SK-N-SH treated with all-trans-retinoic acid at 6 μM for 48 hours (cell line): ENCODE results near the gene DENND2A.

ENCODE experiments used
- BACH2 ChIP-seq: fragments of 250-450 bp; sonication (Bioruptor Pico); IDR thresholded peaks from 2 replicates; pipeline ENCODE4 v1.9.0; 2021; ENCODE audit warnings: mild to moderate bottlenecking, borderline replicate concordance
- GLIS3 ChIP-seq: fragments of 250-450 bp; sonication (Bioruptor Pico); IDR thresholded peaks from 2 replicates; pipeline ENCODE4 v1.5.0; 2020; ENCODE audit warnings: mild to moderate bottlenecking, moderate library complexity
- ISL1 ChIP-seq: fragments of 250-450 bp; sonication (Bioruptor Pico); IDR thresholded peaks from 2 replicates; pipeline ENCODE4 v2.1.2; 2022; ENCODE audit warnings: mild to moderate bottlenecking, moderate library complexity
- RARB ChIP-seq: fragments of 250-450 bp; sonication (Bioruptor Pico); IDR thresholded peaks from 2 replicates; pipeline ENCODE4 v1.8.0; 2021; ENCODE audit warnings: mild to moderate bottlenecking, moderate library complexity
- ZC3H10 ChIP-seq: fragments of 250-450 bp; sonication (Bioruptor Pico); IDR thresholded peaks from 2 replicates; pipeline ENCODE4 v1.5.1; 2021; ENCODE audit warnings: mild to moderate bottlenecking, moderate library complexity
- ZFP3 ChIP-seq: fragments of 250-450 bp; sonication (Bioruptor Pico); IDR thresholded peaks from 2 replicates; pipeline ENCODE4 v1.5.0; 2020; ENCODE audit warnings: mild to moderate bottlenecking, moderate library complexity
- ZFP30 ChIP-seq: fragments of 450-650 bp; formaldehyde crosslinking; IDR thresholded peaks from 2 replicates; pipeline ENCODE4 v1.5.0; 2022; ENCODE audit warnings: mild to moderate bottlenecking, moderate library complexity
- ZNF565 ChIP-seq: fragments of 450-650 bp; formaldehyde crosslinking; conservative IDR thresholded peaks from 2 replicates; pipeline ENCODE4 v1.5.0; 2020; ENCODE audit warnings: low read depth, mild to moderate bottlenecking, moderate library complexity
- ZNF70 ChIP-seq: fragments of 450-650 bp; formaldehyde crosslinking; IDR thresholded peaks from 2 replicates; pipeline ENCODE4 v1.5.0; 2020; ENCODE audit warnings: mild to moderate bottlenecking, moderate library complexity
- ZNF8 ChIP-seq: fragments of 450-650 bp; formaldehyde crosslinking; IDR thresholded peaks from 2 replicates; pipeline ENCODE4 v1.5.0; 2020; ENCODE audit warnings: mild to moderate bottlenecking, moderate library complexity
- TF ChIP-seq, protein P1 (sequence below): fragments of 250-450 bp; sonication (Bioruptor Pico); IDR thresholded peaks from 2 replicates; pipeline ENCODE4 v1.8.0; 2020; ENCODE audit warnings: mild to moderate bottlenecking, moderate library complexity, borderline replicate concordance

DNA sequence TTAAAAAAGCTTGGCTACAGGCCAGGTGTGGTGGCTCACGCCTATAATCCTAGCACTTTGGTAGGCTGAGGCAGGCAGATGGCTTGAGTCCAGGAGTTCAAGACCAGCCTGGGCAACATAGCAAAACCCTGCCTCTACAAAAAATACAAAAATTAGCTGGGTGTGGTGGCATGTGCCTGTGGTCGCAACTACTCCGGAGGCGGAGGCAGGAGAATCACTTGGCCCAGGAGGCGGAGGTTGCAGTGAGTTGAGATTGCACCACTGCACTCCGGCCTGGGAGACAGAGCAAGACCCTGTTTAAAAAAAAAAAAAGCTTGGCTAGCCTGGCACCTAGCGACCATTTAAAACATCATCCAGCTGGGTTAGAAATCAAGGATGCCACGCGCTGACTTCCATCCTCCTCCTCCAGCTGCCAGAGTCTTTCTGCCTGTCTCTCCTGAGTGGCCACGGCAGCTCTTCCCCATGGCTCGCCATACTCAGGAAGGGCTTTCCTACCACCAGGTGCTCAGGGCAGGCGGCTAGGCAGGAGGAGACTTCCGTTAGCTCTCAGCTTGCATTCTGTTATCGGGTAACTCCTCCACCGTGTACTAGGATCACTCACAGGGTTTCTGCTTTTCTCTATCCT, 45.0 kb downstream of the DENND2A start:
- no peak for TF ChIP-seq ZNF8 (CRISPR knock-in tag)
- TF ChIP-seq RARB (CRISPR knock-in tag), result no peak
- no peak for TF ChIP-seq ZFP3
- no peak for TF ChIP-seq ZNF565
- TF ChIP-seq ZNF70 (CRISPR knock-in tag), result no peak
- TF ChIP-seq ZFP30 (CRISPR knock-in tag), result no peak
- no peak for TF ChIP-seq ZC3H10 (CRISPR knock-in tag)
- TF ChIP-seq ISL1, result no peak
- no peak for TF ChIP-seq BACH2
- TF ChIP-seq, protein P1, sequence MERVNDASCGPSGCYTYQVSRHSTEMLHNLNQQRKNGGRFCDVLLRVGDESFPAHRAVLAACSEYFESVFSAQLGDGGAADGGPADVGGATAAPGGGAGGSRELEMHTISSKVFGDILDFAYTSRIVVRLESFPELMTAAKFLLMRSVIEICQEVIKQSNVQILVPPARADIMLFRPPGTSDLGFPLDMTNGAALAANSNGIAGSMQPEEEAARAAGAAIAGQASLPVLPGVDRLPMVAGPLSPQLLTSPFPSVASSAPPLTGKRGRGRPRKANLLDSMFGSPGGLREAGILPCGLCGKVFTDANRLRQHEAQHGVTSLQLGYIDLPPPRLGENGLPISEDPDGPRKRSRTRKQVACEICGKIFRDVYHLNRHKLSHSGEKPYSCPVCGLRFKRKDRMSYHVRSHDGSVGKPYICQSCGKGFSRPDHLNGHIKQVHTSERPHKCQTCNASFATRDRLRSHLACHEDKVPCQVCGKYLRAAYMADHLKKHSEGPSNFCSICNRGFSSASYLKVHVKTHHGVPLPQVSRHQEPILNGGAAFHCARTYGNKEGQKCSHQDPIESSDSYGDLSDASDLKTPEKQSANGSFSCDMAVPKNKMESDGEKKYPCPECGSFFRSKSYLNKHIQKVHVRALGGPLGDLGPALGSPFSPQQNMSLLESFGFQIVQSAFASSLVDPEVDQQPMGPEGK (CRISPR knock-in tag), result no peak
- no peak for TF ChIP-seq GLIS3
